Measurements from ENCODE around the gene GATA6. TPM values are rescaled to one million over a fixed set of nuclear protein-coding genes. Genes with fewer than 3 reads are reported as not detected.

Gene GATA6
- total and polyA plus RNA-seq, 7 donors, result 0.27 to 0.92 (median 0.53) TPM

DNA sequence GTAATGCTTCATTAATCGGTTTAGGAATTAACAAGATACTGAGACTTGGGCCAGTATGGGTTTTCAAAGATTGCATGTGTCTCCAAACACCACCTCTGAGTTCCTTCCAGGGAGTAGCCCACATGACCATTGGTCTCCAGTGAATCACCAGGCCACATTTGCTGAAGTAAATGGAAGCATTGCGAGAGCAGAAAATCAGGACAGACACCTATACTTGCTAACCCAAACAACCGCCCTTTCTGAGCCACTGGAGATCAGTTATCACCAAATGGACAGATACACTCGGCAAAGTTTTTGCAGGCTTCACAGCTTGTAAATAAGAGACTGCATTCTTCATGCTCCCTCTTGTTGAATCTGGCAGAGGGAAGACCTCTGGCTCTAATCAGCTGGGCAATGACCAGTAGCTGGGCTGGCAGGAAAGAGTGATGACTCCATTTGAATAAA is 40.9 kb downstream of the GATA6 start:
- H3K4me1 ChIP-seq, result no peaks in the 10 kb centered on the region
- TF ChIP-seq, protein P1, sequence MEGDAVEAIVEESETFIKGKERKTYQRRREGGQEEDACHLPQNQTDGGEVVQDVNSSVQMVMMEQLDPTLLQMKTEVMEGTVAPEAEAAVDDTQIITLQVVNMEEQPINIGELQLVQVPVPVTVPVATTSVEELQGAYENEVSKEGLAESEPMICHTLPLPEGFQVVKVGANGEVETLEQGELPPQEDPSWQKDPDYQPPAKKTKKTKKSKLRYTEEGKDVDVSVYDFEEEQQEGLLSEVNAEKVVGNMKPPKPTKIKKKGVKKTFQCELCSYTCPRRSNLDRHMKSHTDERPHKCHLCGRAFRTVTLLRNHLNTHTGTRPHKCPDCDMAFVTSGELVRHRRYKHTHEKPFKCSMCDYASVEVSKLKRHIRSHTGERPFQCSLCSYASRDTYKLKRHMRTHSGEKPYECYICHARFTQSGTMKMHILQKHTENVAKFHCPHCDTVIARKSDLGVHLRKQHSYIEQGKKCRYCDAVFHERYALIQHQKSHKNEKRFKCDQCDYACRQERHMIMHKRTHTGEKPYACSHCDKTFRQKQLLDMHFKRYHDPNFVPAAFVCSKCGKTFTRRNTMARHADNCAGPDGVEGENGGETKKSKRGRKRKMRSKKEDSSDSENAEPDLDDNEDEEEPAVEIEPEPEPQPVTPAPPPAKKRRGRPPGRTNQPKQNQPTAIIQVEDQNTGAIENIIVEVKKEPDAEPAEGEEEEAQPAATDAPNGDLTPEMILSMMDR (IDR thresholded peaks at IDR 0.05), result no peak
- H3K36me3 ChIP-seq (ENCODE audit: insufficient read depth in 1 of 2, low read depth in 1 of 2), result no peaks in the 10 kb centered on the region
- no peak overlapping the region for H3K27ac ChIP-seq
- 58 to 71% (median 63%) methylated on average over 4 of the region's 4 CpGs for WGBS, 3 donors
- no peak for ATAC-seq
- no peaks in the 10 kb centered on the region for H3K9me3 ChIP-seq
- no peak for DNase-seq
- no peak overlapping the region for H3K4me3 ChIP-seq
- intact Hi-C loops (cut with DNase I), result loop anchor here (5.0 to 10.0 kb wide), 2 partner anchors 56 to 1223 kb away; no protein-coding TSS in a partner anchor
- H3K27me3 ChIP-seq (ENCODE audit: insufficient read depth in 3 of 3, low read length in 2 of 3), result peaks cover 0 to 18% (median 0%) of the 10 kb centered on the region in 3 donors

DNA sequence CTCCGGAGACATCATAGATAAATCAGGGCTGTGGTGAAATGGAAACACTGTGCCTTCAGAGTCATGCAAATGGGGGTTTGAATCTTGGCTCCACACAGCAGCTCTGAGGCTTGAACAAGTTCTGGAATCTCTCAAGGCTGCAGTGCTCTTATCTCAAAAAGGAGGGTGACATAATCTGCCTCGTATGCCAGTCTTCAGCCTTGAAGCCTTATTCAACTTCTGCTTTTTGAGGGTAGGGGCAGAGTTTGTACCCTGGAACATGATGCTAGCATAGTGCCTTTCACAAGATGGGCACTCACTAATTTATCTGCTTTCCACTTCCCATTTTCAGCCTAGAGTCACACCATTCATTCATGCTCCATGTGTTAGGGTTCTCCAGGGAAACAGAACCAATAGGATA is 42.3 kb downstream of the GATA6 start:
- Histone ChIP-seq H3K27ac (no peak overlapping the region), H3K4me3 (no peak overlapping the region)

DNA sequence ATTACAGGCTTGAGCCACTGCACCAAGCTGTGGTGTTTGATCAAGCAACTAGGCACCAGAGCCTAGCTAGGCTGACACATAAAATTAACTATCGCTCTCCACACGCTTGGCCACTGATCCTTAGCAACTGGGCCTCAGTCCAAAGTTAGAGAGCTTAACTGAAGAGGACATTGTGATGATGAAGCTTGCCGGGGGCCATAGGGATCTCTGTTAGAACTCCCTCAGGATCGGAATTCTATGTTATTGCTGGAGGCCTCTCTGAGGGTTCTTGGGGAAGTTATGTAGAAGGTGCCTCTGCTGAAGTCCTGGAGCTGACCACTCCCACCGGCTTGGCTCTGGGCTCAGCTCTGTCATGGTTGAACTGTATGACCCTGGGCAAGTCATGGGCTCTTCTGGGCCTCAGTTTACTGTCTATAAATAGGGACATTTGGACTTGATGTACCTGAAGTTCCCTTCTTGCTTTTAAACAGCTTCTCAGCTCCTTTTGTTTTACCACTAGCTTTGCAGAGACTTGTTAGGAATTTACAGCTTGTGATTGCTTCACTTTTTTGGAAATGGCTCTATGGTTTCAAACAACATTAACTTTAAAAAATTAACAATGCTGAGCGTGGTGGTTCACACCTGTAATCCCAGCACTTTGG is 44.1 kb downstream of the GATA6 start:
- DNase-seq (no peak), ATAC-seq (no peak)
- TF ChIP-seq, protein P1 (IDR thresholded peaks at IDR 0.05), result no peak
- intact Hi-C loops (cut with DNase I), result loop anchor here (5.0 to 10.0 kb wide), 2 partner anchors 59 to 1226 kb away; no protein-coding TSS in a partner anchor
- H3K4me1 ChIP-seq, result no peaks in the 10 kb centered on the region
- 67 to 77% (median 74%) methylated on average over 6 of the region's 6 CpGs for WGBS, 3 donors
- no peaks in the 10 kb centered on the region for H3K36me3 ChIP-seq (ENCODE audit: insufficient read depth in 1 of 2, low read depth in 1 of 2)
- H3K4me3 ChIP-seq, result no peak overlapping the region
- H3K27ac ChIP-seq, result no peak overlapping the region
- H3K27me3 ChIP-seq (ENCODE audit: insufficient read depth in 3 of 3, low read length in 2 of 3), result peaks cover 0 to 5% (median 4%) of the 10 kb centered on the region in 3 donors
- no peaks in the 10 kb centered on the region for H3K9me3 ChIP-seq

More for the DNA sequence above, 42.3 kb downstream of the GATA6 start:
- no peaks in the 10 kb centered on the region for H3K36me3 ChIP-seq (ENCODE audit: insufficient read depth in 1 of 2, low read depth in 1 of 2)
- intact Hi-C loops (cut with DNase I), result loop anchor here (5.0 to 10.0 kb wide), 2 partner anchors 57 to 1224 kb away; no protein-coding TSS in a partner anchor
- DNase-seq (no peak), ATAC-seq (no peak)
- peaks cover 0 to 11% (median 1%) of the 10 kb centered on the region in 3 donors for H3K27me3 ChIP-seq (ENCODE audit: insufficient read depth in 3 of 3, low read length in 2 of 3)
- no peaks in the 10 kb centered on the region for H3K9me3 ChIP-seq
- 65 to 67% (median 66%) methylated on average over 2 of the region's 2 CpGs for WGBS, 3 donors
- H3K4me1 ChIP-seq, result no peaks in the 10 kb centered on the region
- TF ChIP-seq, protein P1 (IDR thresholded peaks at IDR 0.05), result no peak

DNA sequence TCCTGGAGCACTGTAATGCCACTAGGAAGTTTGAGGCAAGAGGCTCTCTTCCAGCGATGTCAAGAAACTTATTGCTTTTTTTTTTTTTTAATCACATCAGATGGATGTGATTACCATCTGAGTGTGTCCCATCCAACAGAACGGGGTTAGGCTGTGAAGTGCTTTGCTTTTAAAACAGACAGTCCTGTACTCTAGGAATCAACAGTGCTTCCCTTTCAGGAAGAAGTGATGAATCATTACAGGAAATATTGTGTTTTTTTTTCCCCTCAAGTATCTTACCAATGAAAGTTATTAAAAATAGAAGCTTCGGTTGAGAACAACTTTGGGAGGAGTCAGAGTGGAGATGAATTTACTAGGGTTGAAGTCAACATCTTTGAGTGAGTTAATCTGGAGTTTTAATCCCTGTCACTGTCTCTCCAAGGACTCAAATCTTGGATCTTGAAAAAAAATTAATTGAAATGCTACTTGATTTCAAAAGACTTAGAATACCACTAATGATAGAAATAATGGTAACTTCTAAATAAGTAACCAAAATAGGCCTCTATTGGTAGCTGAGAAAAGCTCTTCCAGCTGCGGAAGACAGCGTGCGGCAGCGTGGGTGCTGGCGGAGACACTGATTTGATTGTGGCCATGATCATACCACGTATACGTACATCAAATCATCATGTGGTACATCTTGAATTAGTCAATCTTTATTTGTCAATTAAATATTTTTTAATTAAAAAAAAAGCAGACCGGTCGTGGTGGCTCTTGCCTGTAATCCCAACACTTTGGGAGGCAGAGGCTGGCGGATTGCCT is 45.5 kb downstream of the GATA6 start:
- no peak for ATAC-seq
- 79 to 81% (median 81%) methylated on average over 13 of the region's 13 CpGs for WGBS, 3 donors
- intact Hi-C loops (cut with DNase I), result loop anchor here (5.0 to 10.0 kb wide), 2 partner anchors 60 to 1228 kb away; no protein-coding TSS in a partner anchor

More for the DNA sequence above, 45.5 kb downstream of the GATA6 start:
- Histone ChIP-seq H3K4me1 (no peaks in the 10 kb centered on the region), H3K36me3 (ENCODE audit: insufficient read depth in 1 of 2, low read depth in 1 of 2) (no peaks in the 10 kb centered on the region), H3K27ac (no peak overlapping the region), H3K27me3 (ENCODE audit: insufficient read depth in 3 of 3, low read length in 2 of 3) (peaks cover 0 to 5% (median 0%) of the 10 kb centered on the region in 3 donors), H3K4me3 (no peak overlapping the region), H3K9me3 (no peaks in the 10 kb centered on the region)
- TF ChIP-seq, protein P1 (IDR thresholded peaks at IDR 0.05), result no peak
- DNase-seq, result no peak
